ENCODE data around the gene ECHDC3. TPM values are rescaled to one million over a fixed set of nuclear protein-coding genes. Genes with fewer than 3 reads are reported as not detected.

Gene ECHDC3
- polyA plus RNA-seq, 4 donors: 3.8 to 25.8 (median 9.7) TPM

- no peaks in the 10 kb centered on the region for H3K36me3 ChIP-seq (ENCODE audit: control insufficient read depth in 3 of 3, insufficient read depth in 2 of 3, low read depth in 1 of 3, low read length in 3 of 3)
- H3K27ac ChIP-seq (ENCODE audit: low read depth in 1 of 3, low read length in 2 of 3): no peak overlapping the region
- H3K9me3 ChIP-seq (ENCODE audit: control insufficient read depth in 2 of 2, insufficient read depth in 1 of 2, low read depth in 1 of 2, low read length in 1 of 2): no peaks in the 10 kb centered on the region
- peaks cover 0 to 10% (median 0%) of the 10 kb centered on the region in 3 donors for H3K4me1 ChIP-seq (ENCODE audit: control insufficient read depth in 3 of 3, insufficient read depth in 2 of 3, low read depth in 1 of 3, low read length in 2 of 3)
- no peak for DNase-seq
- no peak overlapping the region for H3K4me3 ChIP-seq (ENCODE audit: low read depth in 1 of 3, low read length in 3 of 3)
- WGBS, 3 donors: 85 to 96% (median 90%) methylated on average over 3 of the region's 3 CpGs
- no peak for FAIRE-seq
- H3K27me3 ChIP-seq (ENCODE audit: control insufficient read depth in 3 of 3, insufficient read depth in 3 of 3, low read length in 3 of 3): peaks cover 0 to under 1% (median 0%) of the 10 kb centered on the region in 3 donors
Measured at GRCh38 chr10:11721806-11722205, 20.4 kb upstream of the ECHDC3 start.

- H3K27me3 ChIP-seq (ENCODE audit: control insufficient read depth in 3 of 3, insufficient read depth in 3 of 3, low read length in 3 of 3): no peaks in the 10 kb centered on the region
- DNase-seq (no peak), FAIRE-seq (no peak)
- no peaks in the 10 kb centered on the region for H3K36me3 ChIP-seq (ENCODE audit: control insufficient read depth in 3 of 3, insufficient read depth in 2 of 3, low read depth in 1 of 3, low read length in 3 of 3)
- no peak overlapping the region for H3K4me3 ChIP-seq (ENCODE audit: low read depth in 1 of 3, low read length in 3 of 3)
- H3K9me3 ChIP-seq (ENCODE audit: control insufficient read depth in 2 of 2, insufficient read depth in 1 of 2, low read depth in 1 of 2, low read length in 1 of 2): peaks cover 0 to 1% of the 10 kb centered on the region in 2 donors
- H3K4me1 ChIP-seq (ENCODE audit: control insufficient read depth in 3 of 3, insufficient read depth in 2 of 3, low read depth in 1 of 3, low read length in 2 of 3): peaks cover 0 to 10% (median 0%) of the 10 kb centered on the region in 3 donors
- H3K27ac ChIP-seq (ENCODE audit: low read depth in 1 of 3, low read length in 2 of 3): no peak overlapping the region
- WGBS, 3 donors: 88 to 95% (median 90%) methylated on average over 5 of the region's 5 CpGs
Measured at GRCh38 chr10:11723359-11723758, 18.8 kb upstream of the ECHDC3 start.

GRCh38 chr10:11724938-11725776 lies 17.0 kb upstream of the ECHDC3 start:
- WGBS, 3 donors: 60 to 63% (median 61%) methylated on average over 20 of the region's 20 CpGs
- FAIRE-seq: no peak
- peaks cover 0 to 16% of the 10 kb centered on the region in 2 donors for H3K9me3 ChIP-seq (ENCODE audit: control insufficient read depth in 2 of 2, insufficient read depth in 1 of 2, low read depth in 1 of 2, low read length in 1 of 2)
- peaks cover 0 to 2% (median 0%) of the 10 kb centered on the region in 3 donors for H3K4me1 ChIP-seq (ENCODE audit: control insufficient read depth in 3 of 3, insufficient read depth in 2 of 3, low read depth in 1 of 3, low read length in 2 of 3)
- no peaks in the 10 kb centered on the region for H3K27me3 ChIP-seq (ENCODE audit: control insufficient read depth in 3 of 3, insufficient read depth in 3 of 3, low read length in 3 of 3)
- H3K4me3 ChIP-seq (ENCODE audit: low read depth in 1 of 3, low read length in 3 of 3): no peak overlapping the region
- DNase-seq: peak; percentile 58
- no peaks in the 10 kb centered on the region for H3K36me3 ChIP-seq (ENCODE audit: control insufficient read depth in 3 of 3, insufficient read depth in 2 of 3, low read depth in 1 of 3, low read length in 3 of 3)
- H3K27ac ChIP-seq (ENCODE audit: low read depth in 1 of 3, low read length in 2 of 3): no peak overlapping the region

DNA sequence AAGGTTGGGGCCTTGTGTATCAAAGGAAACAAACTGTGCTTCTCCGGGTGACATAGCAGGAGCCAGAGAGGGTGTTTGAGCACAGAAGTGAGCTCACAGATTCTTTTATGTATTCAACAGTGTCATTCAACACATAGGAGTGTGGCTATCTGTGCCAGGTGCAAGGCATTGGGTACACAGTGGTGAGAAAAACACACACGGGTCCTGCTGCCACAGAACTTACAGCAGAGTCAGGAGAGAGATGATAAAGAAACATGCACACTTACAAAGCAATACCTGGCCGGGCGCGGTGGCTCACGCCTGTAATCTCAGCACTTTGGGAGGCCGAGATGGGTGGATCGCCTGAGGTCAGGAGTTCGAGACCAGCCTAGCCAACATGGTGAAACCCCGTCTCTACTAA lies 16.3 kb upstream of the ECHDC3 start:
- Histone ChIP-seq H3K4me1 (ENCODE audit: control insufficient read depth in 3 of 3, insufficient read depth in 2 of 3, low read depth in 1 of 3, low read length in 2 of 3) (no peaks in the 10 kb centered on the region), H3K27me3 (ENCODE audit: control insufficient read depth in 3 of 3, insufficient read depth in 3 of 3, low read length in 3 of 3) (no peaks in the 10 kb centered on the region), H3K36me3 (ENCODE audit: control insufficient read depth in 3 of 3, insufficient read depth in 2 of 3, low read depth in 1 of 3, low read length in 3 of 3) (no peaks in the 10 kb centered on the region), H3K9me3 (ENCODE audit: control insufficient read depth in 2 of 2, insufficient read depth in 1 of 2, low read depth in 1 of 2, low read length in 1 of 2) (peaks cover 0 to 24% of the 10 kb centered on the region in 2 donors), H3K27ac (ENCODE audit: low read depth in 1 of 3, low read length in 2 of 3) (no peak overlapping the region), H3K4me3 (ENCODE audit: low read depth in 1 of 3, low read length in 3 of 3) (no peak overlapping the region)
- FAIRE-seq: no peak
- 73 to 87% (median 78%) methylated on average over 10 of the region's 10 CpGs for WGBS, 3 donors
- DNase-seq: no peak

DNA sequence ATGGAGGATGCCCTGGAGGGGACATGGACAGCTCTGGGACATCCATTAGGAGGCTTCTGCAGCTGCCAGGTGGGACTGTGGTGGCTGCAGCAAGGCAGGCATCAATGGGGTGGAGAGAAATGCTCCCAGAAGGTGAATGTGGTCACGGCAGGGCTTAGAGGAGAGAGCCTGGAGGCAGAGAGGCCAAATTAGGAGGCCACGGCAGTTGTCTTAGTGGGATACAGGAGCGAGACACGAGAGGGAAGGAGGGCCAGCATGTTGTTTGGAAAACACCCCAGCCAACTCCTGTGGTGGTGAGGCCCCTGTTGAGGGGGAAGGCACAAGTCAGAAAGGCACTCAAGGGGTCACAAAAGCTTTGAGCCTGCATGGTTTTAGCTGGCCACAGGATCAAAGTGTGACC lies 14.6 kb upstream of the ECHDC3 start:
- FAIRE-seq (no peak), DNase-seq (no peak)
- Histone ChIP-seq H3K36me3 (ENCODE audit: control insufficient read depth in 3 of 3, insufficient read depth in 2 of 3, low read depth in 1 of 3, low read length in 3 of 3) (no peaks in the 10 kb centered on the region), H3K9me3 (ENCODE audit: control insufficient read depth in 2 of 2, insufficient read depth in 1 of 2, low read depth in 1 of 2, low read length in 1 of 2) (peaks cover 0 to 27% of the 10 kb centered on the region in 2 donors), H3K27ac (ENCODE audit: low read depth in 1 of 3, low read length in 2 of 3) (no peak overlapping the region), H3K27me3 (ENCODE audit: control insufficient read depth in 3 of 3, insufficient read depth in 3 of 3, low read length in 3 of 3) (no peaks in the 10 kb centered on the region), H3K4me3 (ENCODE audit: low read depth in 1 of 3, low read length in 3 of 3) (no peak overlapping the region), H3K4me1 (ENCODE audit: control insufficient read depth in 3 of 3, insufficient read depth in 2 of 3, low read depth in 1 of 3, low read length in 2 of 3) (no peaks in the 10 kb centered on the region)
- 84 to 92% (median 86%) methylated on average over 4 of the region's 4 CpGs for WGBS, 3 donors

DNA sequence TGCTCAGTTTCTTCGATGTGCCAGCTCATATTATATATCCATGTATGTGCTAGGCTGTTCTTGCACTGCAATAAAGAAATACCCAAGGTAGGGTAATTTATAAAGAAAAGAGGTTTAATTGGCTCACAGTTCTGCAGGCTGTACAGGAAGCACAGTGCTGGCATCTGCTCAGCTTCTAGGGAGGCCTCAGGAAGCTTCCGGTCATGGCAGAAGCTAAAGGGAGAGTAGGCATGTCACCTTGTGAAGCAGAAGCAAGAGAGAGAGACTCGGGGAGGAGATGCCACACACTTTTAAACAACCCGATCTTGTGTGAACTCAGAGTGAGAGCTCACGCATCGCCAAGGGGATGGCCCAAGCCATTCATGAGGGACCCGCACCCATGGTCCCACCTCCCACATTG lies 13.8 kb upstream of the ECHDC3 start:
- Histone ChIP-seq H3K27me3 (ENCODE audit: control insufficient read depth in 3 of 3, insufficient read depth in 3 of 3, low read length in 3 of 3) (no peaks in the 10 kb centered on the region), H3K4me1 (ENCODE audit: control insufficient read depth in 3 of 3, insufficient read depth in 2 of 3, low read depth in 1 of 3, low read length in 2 of 3) (no peaks in the 10 kb centered on the region), H3K36me3 (ENCODE audit: control insufficient read depth in 3 of 3, insufficient read depth in 2 of 3, low read depth in 1 of 3, low read length in 3 of 3) (no peaks in the 10 kb centered on the region), H3K27ac (ENCODE audit: low read depth in 1 of 3, low read length in 2 of 3) (no peak overlapping the region), H3K9me3 (ENCODE audit: control insufficient read depth in 2 of 2, insufficient read depth in 1 of 2, low read depth in 1 of 2, low read length in 1 of 2) (peaks cover 0 to 27% of the 10 kb centered on the region in 2 donors), H3K4me3 (ENCODE audit: low read depth in 1 of 3, low read length in 3 of 3) (no peak overlapping the region)
- DNase-seq: no peak
- 95 to 97% (median 95%) methylated on average over 7 of the region's 7 CpGs for WGBS, 3 donors
- FAIRE-seq: no peak

GRCh38 chr10:11729790-11730315 lies 12.3 kb upstream of the ECHDC3 start:
- H3K27me3 ChIP-seq (ENCODE audit: control insufficient read depth in 3 of 3, insufficient read depth in 3 of 3, low read length in 3 of 3): no peaks in the 10 kb centered on the region
- H3K36me3 ChIP-seq (ENCODE audit: control insufficient read depth in 3 of 3, insufficient read depth in 2 of 3, low read depth in 1 of 3, low read length in 3 of 3): no peaks in the 10 kb centered on the region
- peaks cover 0 to 27% of the 10 kb centered on the region in 2 donors for H3K9me3 ChIP-seq (ENCODE audit: control insufficient read depth in 2 of 2, insufficient read depth in 1 of 2, low read depth in 1 of 2, low read length in 1 of 2)
- WGBS, 3 donors: 87 to 97% (median 88%) methylated on average over 3 of the region's 3 CpGs
- no peak overlapping the region for H3K27ac ChIP-seq (ENCODE audit: low read depth in 1 of 3, low read length in 2 of 3)
- no peak for FAIRE-seq
- DNase-seq: no peak
- no peak overlapping the region for H3K4me3 ChIP-seq (ENCODE audit: low read depth in 1 of 3, low read length in 3 of 3)
- no peaks in the 10 kb centered on the region for H3K4me1 ChIP-seq (ENCODE audit: control insufficient read depth in 3 of 3, insufficient read depth in 2 of 3, low read depth in 1 of 3, low read length in 2 of 3)

- 91 to 99% (median 94%) methylated on average over 5 of the region's 5 CpGs for WGBS, 3 donors
Measured at GRCh38 chr10:11730779-11731178, 11.4 kb upstream of the ECHDC3 start.

More at GRCh38 chr10:11730779-11731178, 11.4 kb upstream of the ECHDC3 start:
- no peaks in the 10 kb centered on the region for H3K27me3 ChIP-seq (ENCODE audit: control insufficient read depth in 3 of 3, insufficient read depth in 3 of 3, low read length in 3 of 3)
- H3K4me1 ChIP-seq (ENCODE audit: control insufficient read depth in 3 of 3, insufficient read depth in 2 of 3, low read depth in 1 of 3, low read length in 2 of 3): no peaks in the 10 kb centered on the region
- no peak overlapping the region for H3K4me3 ChIP-seq (ENCODE audit: low read depth in 1 of 3, low read length in 3 of 3)
- no peak for DNase-seq
- FAIRE-seq: no peak
- peaks cover 0 to 27% of the 10 kb centered on the region in 2 donors for H3K9me3 ChIP-seq (ENCODE audit: control insufficient read depth in 2 of 2, insufficient read depth in 1 of 2, low read depth in 1 of 2, low read length in 1 of 2)
- no peak overlapping the region for H3K27ac ChIP-seq (ENCODE audit: low read depth in 1 of 3, low read length in 2 of 3)
- no peaks in the 10 kb centered on the region for H3K36me3 ChIP-seq (ENCODE audit: control insufficient read depth in 3 of 3, insufficient read depth in 2 of 3, low read depth in 1 of 3, low read length in 3 of 3)

Data from small intestine (tissue), 7 donors.